ENCODE measurements around the gene GAD1. TPM values are rescaled to one million over a fixed set of nuclear protein-coding genes. Genes with fewer than 3 reads are reported as not detected.

GAD1 gene
- polyA plus RNA-seq, 1 donor from 2014 or later: 56.3 TPM

DNA sequence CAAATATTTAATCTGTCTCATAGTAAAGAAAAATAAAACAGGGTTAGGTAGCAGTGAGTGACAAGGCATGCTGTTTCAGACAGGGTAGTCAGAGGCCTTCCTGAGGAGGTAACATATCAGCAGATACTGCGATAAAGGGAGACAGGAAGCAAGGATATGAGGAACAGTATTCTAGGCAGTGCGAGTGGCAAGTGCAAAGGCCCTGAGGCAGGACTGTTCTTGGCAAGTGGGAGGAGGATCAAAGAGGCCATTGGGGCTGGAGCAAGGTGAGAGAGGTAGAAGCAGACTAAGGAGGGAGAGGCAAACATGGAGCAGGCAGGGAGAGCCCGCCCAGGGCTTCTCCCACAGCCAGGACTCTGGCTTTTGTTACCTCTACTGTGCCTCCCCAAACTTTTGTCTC, 33.6 kb downstream of the GAD1 start:
- Histone ChIP-seq H4K20me1 (ENCODE audit: insufficient read depth) (no peaks in the 10 kb centered on the region), H3K27me3 (ENCODE audit: insufficient read depth, low read depth, low read length) (no peaks in the 10 kb centered on the region), H3F3A (ENCODE audit: insufficient read depth, low read length, poor library complexity, severe bottlenecking) (no peaks in the 10 kb centered on the region), H3K36me3 (ENCODE audit: insufficient read depth, low read length) (no peaks in the 10 kb centered on the region), H2AFZ (ENCODE audit: low read depth, low read length) (no peak overlapping the region), H3K79me2 (replicated peaks; ENCODE audit: insufficient read depth, low read length) (no peaks in the 10 kb centered on the region), H3K4me3 (ENCODE audit: low read length) (no peak overlapping the region), H3K9ac (ENCODE audit: low read length) (no peak overlapping the region), H3K4me2 (ENCODE audit: low read length) (no peak overlapping the region), H3K27ac (ENCODE audit: low read length) (no peak overlapping the region), H3K9me3 (ENCODE audit: low read length) (no peaks in the 10 kb centered on the region), H3K9me2 (ENCODE audit: insufficient read depth, low read length) (no peaks in the 10 kb centered on the region)
- TF ChIP-seq, protein P1, sequence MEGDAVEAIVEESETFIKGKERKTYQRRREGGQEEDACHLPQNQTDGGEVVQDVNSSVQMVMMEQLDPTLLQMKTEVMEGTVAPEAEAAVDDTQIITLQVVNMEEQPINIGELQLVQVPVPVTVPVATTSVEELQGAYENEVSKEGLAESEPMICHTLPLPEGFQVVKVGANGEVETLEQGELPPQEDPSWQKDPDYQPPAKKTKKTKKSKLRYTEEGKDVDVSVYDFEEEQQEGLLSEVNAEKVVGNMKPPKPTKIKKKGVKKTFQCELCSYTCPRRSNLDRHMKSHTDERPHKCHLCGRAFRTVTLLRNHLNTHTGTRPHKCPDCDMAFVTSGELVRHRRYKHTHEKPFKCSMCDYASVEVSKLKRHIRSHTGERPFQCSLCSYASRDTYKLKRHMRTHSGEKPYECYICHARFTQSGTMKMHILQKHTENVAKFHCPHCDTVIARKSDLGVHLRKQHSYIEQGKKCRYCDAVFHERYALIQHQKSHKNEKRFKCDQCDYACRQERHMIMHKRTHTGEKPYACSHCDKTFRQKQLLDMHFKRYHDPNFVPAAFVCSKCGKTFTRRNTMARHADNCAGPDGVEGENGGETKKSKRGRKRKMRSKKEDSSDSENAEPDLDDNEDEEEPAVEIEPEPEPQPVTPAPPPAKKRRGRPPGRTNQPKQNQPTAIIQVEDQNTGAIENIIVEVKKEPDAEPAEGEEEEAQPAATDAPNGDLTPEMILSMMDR (IDR thresholded peaks at IDR 0.05; ENCODE audit: poor library complexity, severe bottlenecking): no peak
- TF ChIP-seq TAF1 (IDR thresholded peaks at IDR 0.05; ENCODE audit: low read depth): no peak
- TF ChIP-seq MXI1 (conservative IDR thresholded peaks at IDR 0.05; ENCODE audit: poor library complexity, severe bottlenecking): no peak
- TF ChIP-seq, protein P2, sequence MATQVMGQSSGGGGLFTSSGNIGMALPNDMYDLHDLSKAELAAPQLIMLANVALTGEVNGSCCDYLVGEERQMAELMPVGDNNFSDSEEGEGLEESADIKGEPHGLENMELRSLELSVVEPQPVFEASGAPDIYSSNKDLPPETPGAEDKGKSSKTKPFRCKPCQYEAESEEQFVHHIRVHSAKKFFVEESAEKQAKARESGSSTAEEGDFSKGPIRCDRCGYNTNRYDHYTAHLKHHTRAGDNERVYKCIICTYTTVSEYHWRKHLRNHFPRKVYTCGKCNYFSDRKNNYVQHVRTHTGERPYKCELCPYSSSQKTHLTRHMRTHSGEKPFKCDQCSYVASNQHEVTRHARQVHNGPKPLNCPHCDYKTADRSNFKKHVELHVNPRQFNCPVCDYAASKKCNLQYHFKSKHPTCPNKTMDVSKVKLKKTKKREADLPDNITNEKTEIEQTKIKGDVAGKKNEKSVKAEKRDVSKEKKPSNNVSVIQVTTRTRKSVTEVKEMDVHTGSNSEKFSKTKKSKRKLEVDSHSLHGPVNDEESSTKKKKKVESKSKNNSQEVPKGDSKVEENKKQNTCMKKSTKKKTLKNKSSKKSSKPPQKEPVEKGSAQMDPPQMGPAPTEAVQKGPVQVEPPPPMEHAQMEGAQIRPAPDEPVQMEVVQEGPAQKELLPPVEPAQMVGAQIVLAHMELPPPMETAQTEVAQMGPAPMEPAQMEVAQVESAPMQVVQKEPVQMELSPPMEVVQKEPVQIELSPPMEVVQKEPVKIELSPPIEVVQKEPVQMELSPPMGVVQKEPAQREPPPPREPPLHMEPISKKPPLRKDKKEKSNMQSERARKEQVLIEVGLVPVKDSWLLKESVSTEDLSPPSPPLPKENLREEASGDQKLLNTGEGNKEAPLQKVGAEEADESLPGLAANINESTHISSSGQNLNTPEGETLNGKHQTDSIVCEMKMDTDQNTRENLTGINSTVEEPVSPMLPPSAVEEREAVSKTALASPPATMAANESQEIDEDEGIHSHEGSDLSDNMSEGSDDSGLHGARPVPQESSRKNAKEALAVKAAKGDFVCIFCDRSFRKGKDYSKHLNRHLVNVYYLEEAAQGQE (IDR thresholded peaks at IDR 0.05; ENCODE audit: borderline replicate concordance): no peak
- TF ChIP-seq EZH2 (IDR thresholded peaks at IDR 0.05; ENCODE audit: borderline replicate concordance, insufficient read depth, low read length, poor library complexity, severe bottlenecking): no peak
- TF ChIP-seq EP300 (conservative IDR thresholded peaks at IDR 0.05; ENCODE audit: poor library complexity, severe bottlenecking): no peak
- no peak for TF ChIP-seq SMC3 (conservative IDR thresholded peaks at IDR 0.05; ENCODE audit: poor library complexity)
- no peak for TF ChIP-seq POLR2AphosphoS5 (IDR thresholded peaks at IDR 0.05)
- no peak for TF ChIP-seq RAD21 (conservative IDR thresholded peaks at IDR 0.05)

DNA sequence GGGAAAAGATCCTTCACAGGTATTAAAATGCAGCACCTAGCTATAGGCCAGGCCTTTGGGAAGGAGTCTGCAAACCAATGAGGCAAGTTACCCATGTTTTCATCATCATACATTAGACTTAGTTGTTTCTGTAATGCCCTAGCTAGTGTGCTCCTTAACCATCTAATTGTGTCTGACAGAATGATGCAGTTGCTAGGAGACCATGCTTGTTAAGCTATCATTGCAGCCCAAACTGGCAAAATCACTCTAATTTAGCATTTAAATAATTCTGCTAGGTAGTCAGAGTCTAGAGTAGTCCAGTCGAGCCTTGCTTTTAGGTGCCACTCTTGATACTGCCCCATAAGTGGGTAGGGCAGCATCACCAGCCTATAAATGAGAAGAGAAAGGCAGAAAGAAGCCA, 34.9 kb downstream of the GAD1 start:
- H3K27ac ChIP-seq (ENCODE audit: low read length): peak overlapping the region; percentile 5
- no peaks in the 10 kb centered on the region for H3K79me2 ChIP-seq (replicated peaks; ENCODE audit: insufficient read depth, low read length)
- no peak overlapping the region for H2AFZ ChIP-seq (ENCODE audit: low read depth, low read length)
- H3K4me3 ChIP-seq (ENCODE audit: low read length): peak overlapping the region; percentile 37
- H3K9me2 ChIP-seq (ENCODE audit: insufficient read depth, low read length): no peaks in the 10 kb centered on the region
- H4K20me1 ChIP-seq (ENCODE audit: insufficient read depth): no peaks in the 10 kb centered on the region
- H3K27me3 ChIP-seq (ENCODE audit: insufficient read depth, low read depth, low read length): no peaks in the 10 kb centered on the region
- H3F3A ChIP-seq (ENCODE audit: insufficient read depth, low read length, poor library complexity, severe bottlenecking): no peaks in the 10 kb centered on the region
- H3K36me3 ChIP-seq (ENCODE audit: insufficient read depth, low read length): no peaks in the 10 kb centered on the region
- H3K9ac ChIP-seq (ENCODE audit: low read length): no peak overlapping the region
- H3K9me3 ChIP-seq (ENCODE audit: low read length): no peaks in the 10 kb centered on the region
- no peak for TF ChIP-seq EP300 (conservative IDR thresholded peaks at IDR 0.05; ENCODE audit: poor library complexity, severe bottlenecking)
- no peak for TF ChIP-seq EZH2 (IDR thresholded peaks at IDR 0.05; ENCODE audit: borderline replicate concordance, insufficient read depth, low read length, poor library complexity, severe bottlenecking)
- no peak for TF ChIP-seq MXI1 (conservative IDR thresholded peaks at IDR 0.05; ENCODE audit: poor library complexity, severe bottlenecking)
- TF ChIP-seq POLR2AphosphoS5 (IDR thresholded peaks at IDR 0.05): no peak
- TF ChIP-seq, protein P1 (IDR thresholded peaks at IDR 0.05; ENCODE audit: poor library complexity, severe bottlenecking): no peak
- TF ChIP-seq TAF1 (IDR thresholded peaks at IDR 0.05; ENCODE audit: low read depth): no peak
- no peak for TF ChIP-seq RAD21 (conservative IDR thresholded peaks at IDR 0.05)
- no peak for TF ChIP-seq SMC3 (conservative IDR thresholded peaks at IDR 0.05; ENCODE audit: poor library complexity)
- TF ChIP-seq, protein P2 (IDR thresholded peaks at IDR 0.05; ENCODE audit: borderline replicate concordance): no peak
- H3K4me2 ChIP-seq (ENCODE audit: low read length): peak overlapping the region; percentile 45
